ENCODE measurements around the gene UGT2A3.

The UGT2A3 gene

DNA sequence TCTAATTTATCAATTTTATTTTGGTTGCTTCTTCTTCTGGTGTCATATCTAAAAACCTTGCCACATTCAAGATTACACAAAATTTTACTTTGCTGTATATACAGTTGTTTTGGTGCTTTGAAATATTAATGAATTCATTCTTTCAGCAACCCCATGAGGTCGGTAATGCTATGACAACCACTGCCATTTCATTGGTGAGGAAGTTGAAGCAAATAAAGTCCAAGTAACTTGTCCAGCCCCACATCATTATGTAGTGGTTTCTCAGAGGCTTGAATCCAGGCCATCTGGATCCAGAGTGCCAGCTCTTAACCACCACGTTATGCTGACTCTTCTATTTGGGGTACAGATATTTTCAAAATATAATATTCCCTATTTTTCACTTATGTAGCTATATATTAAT lies 42.2 kb downstream of the UGT2A3 start:
- DNase-seq, result no peak

DNA sequence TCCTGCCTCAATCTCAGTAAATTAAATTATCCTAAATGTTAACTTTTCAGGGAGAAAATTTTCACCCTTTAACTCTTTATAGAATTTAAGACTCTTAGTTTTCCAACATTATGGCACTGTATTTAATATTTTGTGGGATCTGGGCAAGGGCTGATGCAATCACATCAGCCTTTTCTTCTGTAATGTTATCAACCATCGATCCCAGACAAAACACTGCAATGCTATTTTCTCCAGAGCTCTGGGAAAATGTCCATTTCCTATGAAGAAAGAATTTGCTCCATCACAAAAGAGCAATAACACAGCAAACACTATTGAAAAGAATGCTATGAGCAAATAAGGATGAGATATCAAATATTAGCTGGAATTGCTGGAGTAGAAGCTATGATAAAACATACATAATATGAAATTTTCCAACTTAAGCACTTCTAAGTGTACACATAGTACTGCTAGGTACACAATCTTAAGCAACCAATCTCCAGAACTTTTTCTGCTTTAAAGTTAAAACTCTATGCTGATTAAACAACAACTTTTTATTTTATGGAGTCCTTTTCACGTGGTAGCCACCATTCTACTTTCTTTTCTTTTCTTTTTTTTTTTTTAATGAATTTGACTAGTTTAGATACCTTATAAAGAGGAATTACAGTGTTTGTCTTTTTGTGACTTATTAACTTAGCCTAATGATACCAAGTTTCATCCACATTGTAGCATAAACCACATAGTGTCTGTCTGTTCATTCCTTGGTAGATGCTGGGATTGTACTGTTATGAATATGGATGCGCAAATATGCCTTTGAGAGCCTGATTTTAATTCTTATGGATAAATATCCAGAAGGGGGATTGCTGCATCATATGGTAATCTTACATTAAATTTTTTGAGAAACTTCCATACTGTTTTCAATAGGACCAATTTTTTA lies 43.6 kb downstream of the UGT2A3 start:
- DNase-seq, result no peak

DNA sequence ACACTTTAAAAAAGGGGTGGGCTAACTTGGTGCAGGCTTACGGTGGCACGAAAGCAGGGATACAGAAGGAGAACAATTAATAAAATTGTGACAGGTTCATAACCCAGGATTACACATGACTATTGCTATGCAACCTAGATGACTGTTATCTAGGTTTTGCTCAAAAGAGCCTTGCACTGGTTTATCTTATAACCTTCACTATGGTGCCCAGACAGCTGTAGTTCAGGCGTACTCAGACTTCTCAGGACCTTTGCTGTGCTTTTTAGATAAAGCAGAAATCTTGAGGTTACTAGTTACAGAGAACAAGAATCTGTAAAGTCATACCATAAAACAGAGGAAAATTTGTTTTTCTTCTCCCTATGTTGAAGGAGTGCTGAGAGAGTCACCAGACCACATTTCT lies 44.4 kb downstream of the UGT2A3 start:
- DNase-seq, result no peak

DNA sequence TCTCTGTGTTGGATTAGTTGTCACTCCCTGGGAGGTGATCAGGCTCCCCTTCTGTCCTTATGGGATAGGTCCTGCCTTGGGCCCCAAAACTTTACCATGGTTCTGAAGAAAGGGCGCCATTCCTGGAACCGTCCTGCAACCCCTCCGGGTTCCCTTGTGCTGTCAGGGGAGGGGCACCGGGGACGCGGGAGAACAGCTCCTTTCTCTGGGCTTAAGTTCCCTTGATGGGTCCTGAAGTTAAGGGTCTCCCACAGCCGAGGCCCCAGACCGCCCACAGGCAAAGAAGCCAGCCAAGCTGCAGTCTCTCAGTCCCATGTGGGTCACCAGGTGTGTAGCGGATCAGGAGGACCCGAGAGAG lies 44.8 kb downstream of the UGT2A3 start:
- DNase-seq, result no peak

DNA sequence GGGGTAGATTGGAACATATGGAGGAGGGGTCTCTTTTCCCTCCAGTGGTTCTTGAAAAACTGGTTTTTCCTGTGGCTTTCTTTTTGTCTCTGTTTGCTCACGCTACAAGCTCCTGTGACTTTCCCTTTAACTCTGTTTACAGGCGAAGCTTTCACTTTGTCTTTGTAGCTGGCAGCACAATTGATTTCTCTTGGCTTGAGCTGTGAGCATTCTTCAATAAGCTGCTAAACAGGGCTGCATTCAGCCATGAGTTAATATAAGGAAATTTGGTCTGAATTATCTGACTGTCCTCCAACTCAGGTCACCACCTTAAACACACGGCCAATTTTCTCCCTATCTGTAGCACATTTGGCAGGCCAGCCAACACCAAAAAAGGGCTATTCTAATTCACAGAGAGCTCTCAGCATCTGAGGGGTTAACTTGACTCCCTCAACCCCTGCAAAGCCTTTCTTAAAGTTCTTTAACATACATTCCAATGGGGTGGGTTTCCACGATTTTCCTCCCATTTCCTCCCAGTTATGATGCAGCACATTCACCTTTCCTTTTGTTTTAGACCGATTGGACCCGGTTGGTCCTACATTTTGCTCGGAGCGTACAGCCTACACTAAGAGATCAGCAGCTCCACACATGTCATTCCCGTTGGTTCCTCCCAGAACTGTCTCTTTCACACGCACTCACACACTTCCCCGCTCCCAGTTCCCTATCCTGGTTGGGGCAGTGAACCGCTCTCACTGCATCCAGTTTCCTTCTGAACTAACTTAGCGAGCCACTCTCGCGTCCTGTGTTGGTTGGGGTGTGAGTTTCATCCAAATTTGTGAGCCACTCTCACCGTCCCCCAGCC lies 45.4 kb downstream of the UGT2A3 start:
- DNase-seq, result peak; percentile 87

DNA sequence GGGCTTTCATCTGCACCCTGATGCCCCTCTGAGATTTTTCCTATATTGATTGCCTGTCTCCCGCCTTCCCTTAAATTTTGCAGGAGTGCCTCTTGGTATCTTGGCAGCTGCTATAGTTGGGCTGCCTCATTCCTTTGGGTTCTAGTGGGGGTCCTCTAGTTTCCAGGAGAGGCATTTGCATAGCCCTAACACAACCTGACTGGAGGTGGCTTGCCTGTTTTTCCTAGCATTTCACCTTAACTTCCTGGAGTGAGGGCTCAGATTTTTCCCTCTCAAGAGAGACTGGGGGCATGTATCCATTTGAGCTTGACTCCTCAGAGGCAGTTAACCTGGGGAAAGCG lies 46.0 kb downstream of the UGT2A3 start:
- DNase-seq, result no peak

DNA sequence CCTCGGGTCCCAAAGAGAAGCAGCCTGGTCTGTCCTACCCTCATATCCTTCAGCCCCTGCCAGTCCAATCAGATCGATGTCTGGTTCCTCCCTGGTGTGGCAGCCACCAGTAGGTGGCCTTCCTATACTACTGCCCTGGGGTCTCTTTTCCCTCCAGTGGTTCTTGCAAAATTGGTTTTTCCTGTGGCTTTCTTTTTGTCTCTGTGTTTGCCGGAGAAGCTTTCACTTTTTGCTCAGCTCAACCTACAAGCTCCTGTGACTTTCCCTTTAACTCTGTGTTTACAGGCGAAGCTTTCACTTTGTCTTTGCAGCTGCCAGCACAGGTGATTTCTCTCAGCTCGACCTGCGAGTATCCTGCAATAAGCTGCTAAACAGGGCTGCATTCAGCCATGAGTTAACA lies 46.8 kb downstream of the UGT2A3 start:
- DNase-seq, result peak; percentile 57

DNA sequence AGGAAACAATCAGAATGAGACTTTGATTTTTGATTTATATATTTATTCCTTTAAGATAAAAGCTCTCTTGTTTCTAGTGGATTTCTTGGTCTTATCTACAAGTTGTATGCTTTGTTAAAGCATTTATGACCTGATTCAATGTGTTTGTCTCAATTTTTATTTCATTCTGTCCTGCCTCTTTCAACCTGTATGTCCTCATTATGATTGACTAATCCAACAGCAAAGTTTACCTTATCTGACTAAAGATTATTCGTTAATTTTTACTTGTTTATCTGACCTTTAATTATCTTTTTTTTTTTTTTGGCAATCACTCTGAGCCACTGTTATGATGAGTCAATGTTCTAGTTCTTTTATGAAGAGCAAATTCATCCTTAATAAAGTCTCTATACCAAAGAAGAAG lies 54.9 kb downstream of the UGT2A3 start:
- DNase-seq, result no peak

DNA sequence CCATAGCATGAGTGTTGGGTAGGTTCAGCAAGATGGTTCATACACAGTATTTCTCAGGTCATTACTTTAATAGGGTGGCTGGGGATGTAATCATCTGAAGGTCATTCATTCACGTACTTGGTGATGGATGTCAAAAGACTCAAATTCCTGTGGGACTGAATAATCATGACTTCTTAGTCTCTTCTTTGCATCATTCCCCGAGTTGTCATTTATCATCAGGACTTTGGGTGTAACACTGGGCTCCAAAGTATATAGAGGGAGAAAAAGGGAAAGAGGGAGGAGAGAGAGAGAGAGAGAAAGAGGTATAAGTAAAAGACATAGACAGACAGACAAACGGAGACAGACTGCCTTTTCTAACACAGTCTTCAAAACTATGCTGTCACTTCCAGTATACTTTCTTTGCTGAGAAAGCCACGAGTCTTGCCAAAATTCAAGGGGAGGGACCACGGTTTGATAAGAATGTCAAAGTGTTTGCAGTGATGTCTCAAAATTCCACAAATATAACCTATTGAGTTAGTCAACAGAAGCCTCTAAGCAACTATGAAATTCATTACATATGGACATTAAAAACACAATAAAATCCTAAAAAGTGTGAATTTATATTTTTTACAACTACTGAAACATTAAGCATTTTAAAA lies 55.9 kb downstream of the UGT2A3 start:
- no peak for DNase-seq

DNA sequence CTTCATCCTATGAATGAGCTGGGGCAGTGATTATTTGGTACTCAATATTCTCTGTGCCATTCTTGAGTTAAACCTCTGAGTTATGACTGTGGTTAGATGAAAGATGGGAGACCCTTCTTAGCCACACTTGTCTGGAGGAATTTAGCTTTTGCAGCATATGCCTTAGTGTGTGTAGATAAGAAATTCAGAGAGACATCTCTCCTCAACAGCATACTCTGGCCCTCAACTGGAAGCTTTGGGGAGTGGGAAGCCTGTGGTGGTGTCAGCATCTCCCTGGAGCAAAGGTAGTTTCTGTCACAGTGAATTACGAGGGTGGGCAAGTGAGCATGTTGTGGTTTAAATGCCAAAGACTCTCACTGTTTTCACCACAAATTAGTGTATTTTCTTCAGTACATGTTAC lies 58.7 kb downstream of the UGT2A3 start:
- no peak for DNase-seq

DNA sequence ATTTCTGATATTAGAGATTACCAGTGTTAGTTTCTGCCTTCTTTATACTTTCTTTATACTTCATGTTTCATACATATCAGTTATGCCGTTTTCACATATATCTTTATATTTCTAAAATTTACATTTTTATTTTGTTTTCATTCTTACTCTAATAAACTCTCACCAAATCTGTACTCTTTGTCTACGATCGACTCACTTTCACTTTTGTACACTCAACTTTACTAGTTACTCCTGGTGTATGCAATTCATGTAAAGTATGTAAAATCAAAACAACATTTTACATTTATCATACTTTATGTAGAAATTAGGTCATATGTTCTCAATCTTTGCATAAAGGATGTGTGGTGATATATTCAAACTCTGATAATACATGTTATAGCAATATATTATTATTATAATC lies 59.9 kb downstream of the UGT2A3 start:
- DNase-seq, result no peak

DNA sequence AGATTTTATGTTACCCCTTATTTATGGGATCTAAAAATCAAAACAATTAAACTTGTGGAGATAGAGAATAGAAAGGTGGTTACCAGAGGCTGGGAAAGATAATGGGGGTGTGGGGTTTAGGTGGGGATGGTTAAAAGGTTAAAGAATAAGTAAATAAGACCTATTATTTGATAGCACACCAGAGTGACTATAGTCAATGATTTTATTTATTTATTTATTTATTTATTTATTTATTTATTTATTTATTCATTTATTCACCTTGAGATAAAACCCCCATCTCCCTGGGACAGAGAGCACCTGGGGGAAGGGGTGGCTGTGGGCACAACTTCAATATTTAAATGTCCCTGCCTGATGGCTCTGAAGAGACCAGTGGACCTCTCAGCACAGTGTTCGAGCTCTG lies 66.1 kb downstream of the UGT2A3 start:
- DNase-seq, result no peak

DNA sequence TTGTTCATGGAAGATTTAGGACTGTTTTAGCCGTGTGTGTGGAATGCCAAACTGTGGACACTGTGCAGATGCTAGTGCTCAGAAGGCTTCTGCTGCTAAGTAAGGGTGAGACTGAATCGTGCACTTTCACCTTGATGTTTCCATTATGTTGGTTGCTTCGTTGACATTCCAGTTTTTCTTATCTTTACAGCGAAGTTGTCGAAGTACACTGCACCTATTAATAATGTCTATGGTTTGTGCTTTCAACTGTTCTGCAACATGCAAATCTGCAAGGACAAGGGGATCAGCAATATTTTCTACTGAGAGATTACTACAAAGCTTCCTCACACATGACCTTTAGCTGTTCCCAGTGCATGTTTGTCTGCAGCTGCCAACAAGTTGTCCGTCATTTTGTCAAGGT lies 67.7 kb downstream of the UGT2A3 start:
- no peak for DNase-seq

All from DMS153 (cell line).